NK-92 treated with Interleukin-12 subunit alpha and Interleukin-12 subunit beta, amount 100 ng/mL, for 24 hours (cell line): ENCODE measurements around the gene CDX2.

Source experiments
- DNase-seq: peaks from one replicate; lab custom pipeline; 2025; lab: John Stamatoyannopoulos, UW

The CDX2 gene

DNA sequence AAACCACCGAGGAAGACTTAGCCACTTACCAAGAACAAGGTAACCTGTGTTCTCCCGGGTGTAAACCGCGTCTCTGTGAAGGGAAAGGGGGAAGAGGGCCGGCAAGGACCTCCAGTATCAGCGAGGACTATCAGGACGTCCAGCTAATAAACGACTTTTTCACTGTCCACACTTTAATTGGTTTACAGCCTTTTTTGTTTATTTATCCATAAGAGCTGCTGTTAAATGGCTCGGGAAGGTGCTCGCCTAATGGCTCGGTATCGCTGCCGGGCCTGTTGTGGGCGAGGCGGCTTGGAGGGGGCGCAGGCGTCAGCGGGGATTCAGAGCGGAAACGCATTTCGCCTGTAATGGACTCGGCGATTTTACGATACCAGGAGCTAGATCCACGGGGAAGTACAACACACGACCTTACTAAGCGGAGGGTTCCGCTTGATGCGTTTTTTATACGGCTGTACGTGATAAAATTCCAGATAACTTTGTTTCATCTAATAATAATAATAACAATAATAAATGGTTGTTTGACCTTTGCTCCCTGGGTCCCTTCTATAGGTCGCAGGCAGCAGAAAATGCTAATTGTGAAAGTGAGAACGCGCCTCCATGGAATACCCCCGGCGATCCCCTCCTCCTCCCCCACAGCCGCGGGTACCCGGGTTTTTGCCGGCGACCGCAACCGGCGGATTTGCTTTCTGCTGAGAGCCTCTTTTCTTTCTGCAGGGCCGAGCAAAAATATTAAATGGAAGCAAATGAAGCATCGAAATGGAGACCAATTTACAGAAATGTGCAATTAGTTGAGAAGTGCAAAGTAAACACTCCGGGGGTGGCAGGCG lies 51.8 kb downstream of the CDX2 start:
- DNase-seq, result no peak

DNA sequence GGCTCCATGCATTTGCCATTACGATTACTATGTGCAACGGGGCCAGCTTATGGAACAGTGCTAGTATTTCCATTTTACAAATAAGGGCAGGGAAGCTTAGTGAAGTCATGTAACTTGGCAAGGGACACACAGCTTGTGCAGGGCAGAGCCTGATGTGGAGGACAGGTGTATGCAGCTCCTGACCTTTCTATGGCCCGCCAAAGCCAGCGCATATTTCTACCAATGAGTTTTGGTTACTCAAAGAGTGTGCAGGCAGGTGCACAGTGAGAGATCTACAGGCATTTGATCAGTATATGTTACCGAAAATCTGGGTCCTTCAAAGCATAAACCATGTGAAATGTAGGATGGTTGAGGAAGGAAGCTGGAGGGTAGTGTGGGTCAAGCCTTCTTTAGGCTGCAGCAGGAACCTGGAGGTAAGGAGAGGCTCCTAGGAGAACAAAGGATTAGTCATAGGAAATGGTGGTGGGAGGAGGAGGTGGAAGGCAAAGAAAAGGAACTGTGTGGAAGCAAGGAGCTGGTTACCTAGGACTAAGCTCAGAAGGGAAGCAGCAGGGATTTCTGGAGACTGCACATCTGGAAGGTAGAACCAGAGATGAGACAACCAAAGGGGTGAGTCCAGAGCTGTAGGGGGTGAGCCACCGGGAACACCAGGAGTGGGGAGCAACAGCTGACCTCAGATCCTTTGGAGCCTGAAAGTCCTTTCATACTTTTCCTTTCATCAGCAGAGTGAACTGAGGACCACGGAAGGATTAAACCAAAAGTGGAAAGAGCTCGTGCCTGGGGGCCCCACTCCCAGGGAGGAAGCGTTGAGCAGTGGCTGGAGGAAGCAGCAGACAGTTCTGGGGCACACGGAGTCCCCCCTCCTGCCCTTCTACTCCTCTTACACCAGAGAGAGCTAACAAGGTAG lies 53.6 kb downstream of the CDX2 start:
- DNase-seq, result no peak

DNA sequence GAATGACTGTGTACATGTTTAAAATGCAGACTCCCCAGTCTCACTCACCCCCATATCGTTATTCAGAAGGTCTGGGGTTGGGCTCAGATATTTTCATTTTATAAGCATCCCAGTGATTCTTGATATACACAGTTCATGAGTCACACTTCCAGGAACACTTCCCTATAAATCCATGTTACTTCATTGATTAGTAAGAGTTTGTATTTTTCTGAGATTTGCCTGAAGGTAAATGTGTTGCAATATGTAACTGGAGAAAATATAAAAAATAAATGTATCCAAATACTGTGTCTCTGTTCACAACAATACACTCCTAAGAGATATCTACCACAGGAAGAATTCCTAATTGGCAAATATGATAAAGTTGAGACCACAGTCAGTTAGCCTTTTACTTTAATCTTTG lies 56.0 kb downstream of the CDX2 start:
- no peak for DNase-seq

DNA sequence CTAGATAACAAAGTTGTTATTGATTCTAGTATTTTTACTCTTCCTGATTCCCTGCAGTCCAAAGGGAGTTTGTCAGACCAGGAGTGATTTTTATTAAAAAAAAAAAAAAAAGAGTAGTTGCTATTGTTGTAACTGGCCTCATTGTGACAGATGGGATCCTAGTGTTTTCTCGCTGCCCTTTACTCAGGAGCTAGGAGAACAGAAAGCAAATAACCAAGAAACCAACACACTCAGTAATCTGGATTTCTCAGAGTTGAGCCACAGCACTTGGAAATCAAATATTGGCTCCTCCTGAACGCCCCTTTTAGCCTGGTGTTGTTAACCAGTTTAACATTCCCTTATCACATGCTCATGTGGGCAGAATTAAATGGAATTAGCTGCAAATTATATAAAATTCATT lies 57.6 kb downstream of the CDX2 start:
- no peak for DNase-seq
